T-helper 2 cell treated with Interferon-gamma antibody and Interleukin-4, amounts not matched to agents 5 μg/mL and 100 μg/mL, for 36 hours (primary cell): ENCODE measurements around the gene EEF2K.
A peak's percentile ranks its signal among the peaks of the same experiment; 100 is the strongest.
"Not testable (repeated sequence)": the region's sequence is repeated elsewhere in the genome, so short reads cannot be mapped to it uniquely, and the experiment has no call there.

Experiments used
- DNase-seq: peaks from one replicate; pipeline ENCODE4 v3.0.0; 2021; ENCODE audit warnings: low spot score
- H3K27ac Mint-ChIP-seq: one replicate; pipeline ENCODE4 v1.8.0; 2021; ENCODE audit warnings: mild to moderate bottlenecking, mixed read lengths
- H3K27me3 Mint-ChIP-seq: one replicate; pipeline ENCODE4 v1.8.0; 2021; ENCODE audit warnings: low read depth, mixed read lengths
- H3K36me3 Mint-ChIP-seq: one replicate; pipeline ENCODE4 v1.8.0; 2021; ENCODE audit warnings: low read depth, mixed read lengths
- H3K4me1 Mint-ChIP-seq: one replicate; pipeline ENCODE4 v1.8.0; 2021; ENCODE audit warnings: low read depth, mixed read lengths
- H3K4me3 Mint-ChIP-seq: one replicate; pipeline ENCODE4 v1.8.0; 2022; ENCODE audit warnings: mild to moderate bottlenecking, moderate library complexity, mixed read lengths
- H3K9me3 Mint-ChIP-seq: one replicate; pipeline ENCODE4 v1.8.0; 2021; ENCODE audit warnings: mixed read lengths

The EEF2K gene

GRCh38 chr16:22210854-22211253 lies 4.8 kb downstream of the EEF2K start:
- Mint-ChIP-seq H3K9me3 (no peaks in the 10 kb centered on the region), H3K27me3 (no peaks in the 10 kb centered on the region), H3K27ac (peak overlapping the region; percentile 55), H3K4me1 (peaks cover 47% of the 10 kb centered on the region), H3K4me3 (no peak overlapping the region), H3K36me3 (peaks cover 43% of the 10 kb centered on the region)
- no peak for DNase-seq

- Mint-ChIP-seq H3K4me1 (peaks cover 53% of the 10 kb centered on the region), H3K27ac (no peak overlapping the region), H3K9me3 (no peaks in the 10 kb centered on the region), H3K4me3 (no peak overlapping the region), H3K27me3 (no peaks in the 10 kb centered on the region), H3K36me3 (peaks cover 48% of the 10 kb centered on the region)
- DNase-seq, result no peak
Measured at GRCh38 chr16:22213236-22213635, 7.2 kb downstream of the EEF2K start.

DNA sequence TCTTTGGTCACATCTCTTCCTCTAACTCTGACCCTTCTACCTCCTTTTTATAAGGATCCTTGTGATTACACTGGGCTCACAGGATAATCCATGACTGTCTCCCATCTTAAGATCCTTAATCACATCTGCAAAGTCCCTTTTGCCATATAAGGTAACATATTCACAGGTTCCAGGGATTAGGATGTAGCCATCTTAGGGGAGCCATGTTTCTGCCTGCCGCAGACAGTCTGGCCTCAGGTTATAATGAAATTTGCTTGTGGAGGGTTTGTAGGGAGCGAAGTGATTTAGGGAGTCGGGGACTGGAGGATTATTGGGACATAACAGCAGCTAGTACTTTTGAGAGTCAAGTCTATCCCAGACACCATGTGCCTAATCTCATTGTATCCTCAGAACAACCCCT lies 7.7 kb downstream of the EEF2K start:
- Mint-ChIP-seq H3K27ac (no peak overlapping the region), H3K4me3 (no peak overlapping the region), H3K36me3 (peaks cover 48% of the 10 kb centered on the region), H3K4me1 (peaks cover 49% of the 10 kb centered on the region), H3K9me3 (no peaks in the 10 kb centered on the region), H3K27me3 (no peaks in the 10 kb centered on the region)
- no peak for DNase-seq

GRCh38 chr16:22214402-22214801 lies 8.3 kb downstream of the EEF2K start:
- Mint-ChIP-seq H3K36me3 (peaks cover 46% of the 10 kb centered on the region), H3K4me1 (peaks cover 46% of the 10 kb centered on the region), H3K4me3 (no peak overlapping the region), H3K27ac (peak overlapping the region; percentile 60), H3K9me3 (no peaks in the 10 kb centered on the region), H3K27me3 (no peaks in the 10 kb centered on the region)
- DNase-seq, result no peak

DNA sequence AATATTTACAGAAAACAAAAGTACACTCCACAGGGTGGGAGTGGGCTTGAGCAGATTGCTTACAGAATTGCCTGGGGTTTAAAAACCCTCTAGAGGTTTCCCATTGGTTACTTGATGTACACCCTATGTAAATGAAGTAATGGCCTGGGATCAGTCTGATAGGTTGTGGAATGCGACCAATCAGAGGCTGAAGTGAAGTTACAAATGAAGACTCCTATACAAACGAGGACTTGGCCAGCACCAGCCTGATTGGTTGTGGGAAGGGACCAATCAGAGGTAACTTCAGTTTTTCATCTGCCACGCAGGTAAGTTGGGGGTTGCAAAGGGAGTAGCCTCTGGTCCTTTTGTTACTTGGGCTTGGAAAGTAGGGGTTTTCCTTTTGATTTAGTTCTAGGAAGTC lies 8.8 kb downstream of the EEF2K start:
- no peak for DNase-seq
- no peaks in the 10 kb centered on the region for H3K27me3 Mint-ChIP-seq
- H3K4me1 Mint-ChIP-seq, result peaks cover 45% of the 10 kb centered on the region
- H3K9me3 Mint-ChIP-seq, result no peaks in the 10 kb centered on the region
- H3K36me3 Mint-ChIP-seq, result peaks cover 51% of the 10 kb centered on the region
- no peak overlapping the region for H3K27ac Mint-ChIP-seq
- H3K4me3 Mint-ChIP-seq, result no peak overlapping the region

GRCh38 chr16:22216191-22216831 lies 10.2 kb downstream of the EEF2K start:
- DNase-seq, result peak; percentile 35
- peak overlapping the region; percentile 91 for H3K27ac Mint-ChIP-seq
- peaks cover 40% of the 10 kb centered on the region for H3K36me3 Mint-ChIP-seq
- no peaks in the 10 kb centered on the region for H3K27me3 Mint-ChIP-seq
- H3K4me3 Mint-ChIP-seq, result peak overlapping the region; percentile 72
- no peaks in the 10 kb centered on the region for H3K9me3 Mint-ChIP-seq
- H3K4me1 Mint-ChIP-seq, result peaks cover 40% of the 10 kb centered on the region

DNA sequence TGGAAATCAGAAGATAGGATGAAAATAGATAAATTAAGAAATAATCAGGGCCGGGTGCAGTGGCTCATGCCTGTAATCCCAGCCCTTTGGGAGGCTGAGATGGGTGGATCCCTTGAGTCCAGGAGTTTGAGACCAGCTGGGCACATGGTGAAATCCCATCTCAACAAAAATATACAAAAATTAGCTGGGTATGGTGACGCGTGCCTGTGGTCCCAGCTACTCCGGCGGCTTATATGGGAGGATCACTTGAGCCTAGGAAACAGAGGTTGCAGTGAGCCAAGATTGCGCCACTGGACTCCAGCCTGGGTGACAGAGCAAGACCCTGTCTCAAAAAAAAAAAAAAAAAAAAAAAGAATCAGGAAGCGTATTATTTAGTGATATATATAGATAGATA lies 10.8 kb downstream of the EEF2K start:
- Mint-ChIP-seq H3K27ac (peak overlapping the region; percentile 91), H3K4me1 (peaks cover 36% of the 10 kb centered on the region), H3K36me3 (peaks cover 37% of the 10 kb centered on the region), H3K4me3 (peak overlapping the region; percentile 72)
- DNase-seq, H3K9me3 Mint-ChIP-seq, H3K27me3 Mint-ChIP-seq: not testable (repeated sequence)

DNA sequence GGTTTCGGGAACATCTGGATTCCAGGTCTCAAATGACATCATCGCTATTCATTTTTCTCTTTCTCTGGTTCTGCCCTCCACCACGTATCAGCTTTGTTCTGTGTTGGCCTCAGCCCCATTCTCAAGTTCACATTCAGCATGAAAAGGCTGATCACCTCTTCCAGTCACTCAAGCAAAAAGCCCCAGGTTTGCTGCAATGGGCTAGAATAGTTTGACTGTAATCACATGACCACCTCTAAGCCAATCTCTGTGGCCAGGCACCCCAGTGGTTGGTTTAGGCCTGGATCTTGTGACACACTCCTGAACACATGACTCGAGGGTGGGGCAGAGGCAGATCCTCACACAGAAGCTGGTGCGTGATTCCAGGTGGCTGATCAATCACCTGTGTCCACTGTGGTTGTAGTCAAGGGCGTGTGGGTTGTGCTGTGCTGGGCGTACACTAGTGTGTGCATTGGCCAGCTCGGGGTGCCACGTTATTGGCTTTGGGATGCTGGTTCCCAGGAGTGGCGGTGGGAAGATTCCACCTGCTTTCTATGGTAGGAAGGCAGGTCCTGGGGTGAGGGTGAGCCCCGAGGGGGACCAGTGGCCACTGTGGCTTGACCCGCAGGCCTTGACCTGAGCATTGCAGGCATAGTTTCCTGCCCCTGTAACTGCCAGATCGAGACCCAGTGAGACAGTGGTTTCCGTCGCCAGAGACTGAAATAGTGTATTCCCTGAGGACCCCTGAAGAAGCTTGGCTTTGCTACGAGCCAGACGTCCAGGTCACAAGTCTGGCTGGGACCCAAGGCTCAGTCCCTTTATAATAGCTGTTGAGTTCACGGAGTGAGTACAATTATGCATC lies 12.0 kb downstream of the EEF2K start:
- peak overlapping the region; percentile 14 for H3K27ac Mint-ChIP-seq
- no peak overlapping the region for H3K4me3 Mint-ChIP-seq
- peaks cover 41% of the 10 kb centered on the region for H3K4me1 Mint-ChIP-seq
- peaks cover 34% of the 10 kb centered on the region for H3K36me3 Mint-ChIP-seq
- DNase-seq, result no peak
- H3K27me3 Mint-ChIP-seq, result no peaks in the 10 kb centered on the region
- H3K9me3 Mint-ChIP-seq, result no peaks in the 10 kb centered on the region

DNA sequence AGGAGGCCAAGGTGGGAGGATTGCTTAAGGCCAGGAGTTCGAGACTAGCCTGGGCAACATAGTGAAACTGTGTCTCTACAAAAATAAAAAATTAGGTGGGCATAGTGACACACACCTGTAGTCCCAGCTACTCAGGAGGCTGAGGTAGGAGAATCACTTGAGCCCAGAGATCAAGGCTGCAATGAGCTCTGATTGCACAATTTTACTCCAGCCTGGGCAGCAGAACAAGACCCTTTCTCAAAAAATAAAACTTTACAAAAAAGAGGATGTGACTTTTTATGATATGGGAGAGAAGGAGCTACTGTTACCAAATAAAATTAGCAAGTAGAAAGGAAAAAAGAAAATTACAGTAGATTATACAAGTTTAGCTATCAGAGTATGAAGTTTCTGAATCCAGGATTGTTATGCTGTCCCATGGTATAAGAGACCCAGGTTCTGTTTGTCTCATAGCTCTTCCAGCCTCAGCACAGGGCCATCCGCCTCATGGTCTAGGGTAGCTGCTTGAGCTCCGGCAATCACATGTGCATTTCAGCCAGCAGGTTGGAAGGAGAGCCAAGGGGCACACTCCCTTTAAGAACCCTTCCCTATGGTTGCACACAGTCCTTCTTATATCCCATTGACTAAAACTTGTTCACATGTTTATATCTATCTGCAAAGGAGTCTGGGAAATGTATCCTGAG lies 13.5 kb downstream of the EEF2K start:
- H3K4me3 Mint-ChIP-seq, result no peak overlapping the region
- peaks cover 39% of the 10 kb centered on the region for H3K4me1 Mint-ChIP-seq
- no peaks in the 10 kb centered on the region for H3K9me3 Mint-ChIP-seq
- H3K27ac Mint-ChIP-seq, result no peak overlapping the region
- H3K36me3 Mint-ChIP-seq, result peaks cover 27% of the 10 kb centered on the region
- DNase-seq, result no peak
- no peaks in the 10 kb centered on the region for H3K27me3 Mint-ChIP-seq

- H3K9me3 Mint-ChIP-seq, result no peaks in the 10 kb centered on the region
- H3K36me3 Mint-ChIP-seq, result peaks cover 26% of the 10 kb centered on the region
- peaks cover 39% of the 10 kb centered on the region for H3K4me1 Mint-ChIP-seq
- no peak overlapping the region for H3K4me3 Mint-ChIP-seq
- H3K27ac Mint-ChIP-seq, result no peak overlapping the region
- DNase-seq, result no peak
- H3K27me3 Mint-ChIP-seq, result no peaks in the 10 kb centered on the region
Measured at GRCh38 chr16:22220069-22220440, 14.0 kb downstream of the EEF2K start.

- Mint-ChIP-seq H3K27me3 (no peaks in the 10 kb centered on the region), H3K9me3 (no peaks in the 10 kb centered on the region), H3K4me1 (peaks cover 33% of the 10 kb centered on the region), H3K36me3 (peaks cover 23% of the 10 kb centered on the region), H3K27ac (no peak overlapping the region), H3K4me3 (no peak overlapping the region)
- no peak for DNase-seq
Measured at GRCh38 chr16:22220714-22221113, 14.6 kb downstream of the EEF2K start.

- H3K27ac Mint-ChIP-seq, result no peak overlapping the region
- H3K36me3 Mint-ChIP-seq, result peaks cover 21% of the 10 kb centered on the region
- no peaks in the 10 kb centered on the region for H3K27me3 Mint-ChIP-seq
- peaks cover 21% of the 10 kb centered on the region for H3K4me1 Mint-ChIP-seq
- no peak overlapping the region for H3K4me3 Mint-ChIP-seq
- no peak for DNase-seq
- no peaks in the 10 kb centered on the region for H3K9me3 Mint-ChIP-seq
Measured at GRCh38 chr16:22222006-22222405, 15.9 kb downstream of the EEF2K start.

GRCh38 chr16:22222998-22223397 lies 16.9 kb downstream of the EEF2K start:
- peaks cover 18% of the 10 kb centered on the region for H3K36me3 Mint-ChIP-seq
- peak overlapping the region; percentile 18 for H3K27ac Mint-ChIP-seq
- no peak overlapping the region for H3K4me3 Mint-ChIP-seq
- DNase-seq, result no peak
- no peaks in the 10 kb centered on the region for H3K9me3 Mint-ChIP-seq
- no peaks in the 10 kb centered on the region for H3K27me3 Mint-ChIP-seq
- H3K4me1 Mint-ChIP-seq, result peaks cover 16% of the 10 kb centered on the region

- Mint-ChIP-seq H3K36me3 (peaks cover 19% of the 10 kb centered on the region), H3K9me3 (no peaks in the 10 kb centered on the region), H3K4me1 (peaks cover 11% of the 10 kb centered on the region), H3K27ac (no peak overlapping the region), H3K4me3 (no peak overlapping the region), H3K27me3 (no peaks in the 10 kb centered on the region)
- no peak for DNase-seq
Measured at GRCh38 chr16:22225060-22225459, 19.0 kb downstream of the EEF2K start.
